GM18508 (cell line): Measurements from ENCODE around the gene FBXO42.
"Not testable (repeated sequence)": the region's sequence is repeated elsewhere in the genome, so short reads cannot be mapped to it uniquely, and the experiment has no call there.

ENCODE experiments used
- ATAC-seq: cut with Tn5 transposase; IDR thresholded peaks from one replicate; pipeline ENCODE4 v1.9.1; 2021; ENCODE audit warnings: moderate number of reproducible peaks; ENCODE audit not compliant: insufficient read depth, unreplicated experiment

Gene FBXO42

GRCh38 chr1:16372535-16373285, 20.4 kb upstream of the FBXO42 start:
- no peak for ATAC-seq

- no peak for ATAC-seq
Measured at GRCh38 chr1:16371725-16372124, 19.4 kb upstream of the FBXO42 start.

- no peak for ATAC-seq
Measured at GRCh38 chr1:16369821-16370220, 17.5 kb upstream of the FBXO42 start.

- ATAC-seq, result no peak
Measured at GRCh38 chr1:16367968-16368890, 15.9 kb upstream of the FBXO42 start.

GRCh38 chr1:16367258-16367967, 15.1 kb upstream of the FBXO42 start:
- peak; percentile 45 for ATAC-seq

GRCh38 chr1:16366722-16367257, 14.5 kb upstream of the FBXO42 start, which contains the start of gene SZRD1:
Gene SZRD1, plus strand, starts transcription at chr1:16367242. Its CDS starts 16 bp downstream, at chr1:16367258.
- peak; percentile 42 for ATAC-seq

- not testable (repeated sequence) for ATAC-seq
Measured at GRCh38 chr1:16365146-16365498, 12.8 kb upstream of the FBXO42 start.

GRCh38 chr1:16356867-16357266, 4.6 kb upstream of the FBXO42 start:
- no peak for ATAC-seq

- ATAC-seq, result no peak
Measured at GRCh38 chr1:16354619-16355018, 2.3 kb upstream of the FBXO42 start.

GRCh38 chr1:16352842-16353535, 709 bp upstream of the FBXO42 start:
- ATAC-seq, result no peak

GRCh38 chr1:16351456-16351993, 755 bp downstream of the FBXO42 start:
- ATAC-seq, result no peak

GRCh38 chr1:16349847-16350406, 2.4 kb downstream of the FBXO42 start:
- no peak for ATAC-seq

GRCh38 chr1:16348414-16349182, 3.7 kb downstream of the FBXO42 start:
- no peak for ATAC-seq

- ATAC-seq, result not testable (repeated sequence)
Measured at GRCh38 chr1:16343276-16343675, 9.0 kb downstream of the FBXO42 start.

GRCh38 chr1:16342331-16343062, 9.8 kb downstream of the FBXO42 start:
- no peak for ATAC-seq

GRCh38 chr1:16340673-16341072, 11.6 kb downstream of the FBXO42 start:
- no peak for ATAC-seq

- no peak for ATAC-seq
Measured at GRCh38 chr1:16338961-16339360, 13.3 kb downstream of the FBXO42 start.
